Gastroesophageal sphincter (tissue), 3 donors: ENCODE results near the gene XPNPEP1.

Experiments
- EP300 ChIP-seq: sonication (generic); formaldehyde crosslinking; IDR thresholded peaks from one replicate; pipeline ENCODE4 v1.6.1; 2017; ENCODE audit warnings: antibody characterized with exemption, mild to moderate bottlenecking
- POLR2AphosphoS5 ChIP-seq: sonication (generic); formaldehyde crosslinking; IDR thresholded peaks from one replicate; pipeline ENCODE4 v1.6.1; 2017; ENCODE audit warnings: antibody characterized with exemption
- TF ChIP-seq, protein P1 (sequence below), 4 experiments: fragments of 200-600 bp in 2 of 4; fragments of 450-650 bp in 2 of 4; sonication (generic) in 1 of 4; IDR thresholded peaks; one replicate each; pipeline ENCODE4 v1.5.1; 2017 to 2019; ENCODE audit warnings: antibody characterized with exemption in 4 of 4, mild to moderate bottlenecking in 2 of 4, moderate library complexity in 2 of 4

DNA sequence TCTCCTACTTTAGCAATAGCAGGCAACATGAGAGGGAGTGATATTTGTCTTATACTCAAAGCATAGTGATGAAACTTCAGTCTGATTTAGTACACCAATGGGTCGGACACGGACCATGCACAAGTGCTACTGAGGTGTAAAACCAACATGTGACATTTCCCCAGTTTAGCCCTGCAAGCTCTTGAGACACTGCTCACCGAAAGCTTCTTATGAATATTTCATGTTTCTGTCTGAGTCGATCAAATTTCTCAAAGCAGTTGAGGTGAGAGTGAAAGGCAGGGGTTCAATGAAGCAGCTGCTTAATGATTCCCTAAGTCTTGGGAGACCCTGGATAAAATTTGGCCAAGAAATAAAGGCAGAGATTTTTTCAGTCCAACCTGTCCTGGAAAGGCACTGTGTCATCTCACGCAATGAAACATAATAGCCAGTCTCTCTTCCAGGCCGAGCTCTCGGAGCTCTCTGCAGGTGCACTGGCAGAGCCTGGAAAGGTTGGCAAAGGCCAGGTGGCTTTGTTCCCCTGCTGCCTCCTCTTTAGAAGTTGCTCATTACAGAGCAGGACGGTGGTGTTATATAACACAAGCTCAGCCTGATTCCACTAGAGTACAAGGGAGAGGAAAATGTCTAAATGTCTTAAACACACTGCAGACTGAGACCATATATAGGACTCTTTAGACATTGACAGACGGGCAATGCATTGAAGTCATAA, 33.9 kb upstream of the XPNPEP1 start:
- TF ChIP-seq EP300 (no peak), POLR2AphosphoS5 (no peak)
- TF ChIP-seq, protein P1, sequence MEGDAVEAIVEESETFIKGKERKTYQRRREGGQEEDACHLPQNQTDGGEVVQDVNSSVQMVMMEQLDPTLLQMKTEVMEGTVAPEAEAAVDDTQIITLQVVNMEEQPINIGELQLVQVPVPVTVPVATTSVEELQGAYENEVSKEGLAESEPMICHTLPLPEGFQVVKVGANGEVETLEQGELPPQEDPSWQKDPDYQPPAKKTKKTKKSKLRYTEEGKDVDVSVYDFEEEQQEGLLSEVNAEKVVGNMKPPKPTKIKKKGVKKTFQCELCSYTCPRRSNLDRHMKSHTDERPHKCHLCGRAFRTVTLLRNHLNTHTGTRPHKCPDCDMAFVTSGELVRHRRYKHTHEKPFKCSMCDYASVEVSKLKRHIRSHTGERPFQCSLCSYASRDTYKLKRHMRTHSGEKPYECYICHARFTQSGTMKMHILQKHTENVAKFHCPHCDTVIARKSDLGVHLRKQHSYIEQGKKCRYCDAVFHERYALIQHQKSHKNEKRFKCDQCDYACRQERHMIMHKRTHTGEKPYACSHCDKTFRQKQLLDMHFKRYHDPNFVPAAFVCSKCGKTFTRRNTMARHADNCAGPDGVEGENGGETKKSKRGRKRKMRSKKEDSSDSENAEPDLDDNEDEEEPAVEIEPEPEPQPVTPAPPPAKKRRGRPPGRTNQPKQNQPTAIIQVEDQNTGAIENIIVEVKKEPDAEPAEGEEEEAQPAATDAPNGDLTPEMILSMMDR (IDR thresholded peaks at IDR 0.05) = no peak
